ENCODE measurements around the gene RAMACL. TPM values are rescaled to one million over a fixed set of nuclear protein-coding genes. Genes with fewer than 3 reads are reported as not detected.
"Not testable (repeated sequence)": the region's sequence is repeated elsewhere in the genome, so short reads cannot be mapped to it uniquely, and the experiment has no call there.

Gene RAMACL
- total RNA-seq, 1 donor from 2014 or later: 0.20 TPM

- intact Hi-C loops (cut with micrococcal nuclease): not testable (repeated sequence)
Measured at GRCh38 chr6:166539011-166539385, 47.5 kb downstream of the RAMACL start.

GRCh38 chr6:166538297-166539010, 48.0 kb downstream of the RAMACL start:
- intact Hi-C loops (cut with micrococcal nuclease): no loop called here

- intact Hi-C loops (cut with micrococcal nuclease): no loop called here
Measured at GRCh38 chr6:166534658-166535406, 51.6 kb downstream of the RAMACL start.

- intact Hi-C loops (cut with micrococcal nuclease): no loop called here
Measured at GRCh38 chr6:166533205-166533824, 53.2 kb downstream of the RAMACL start.

Other genes with a start within 250 kb of the RAMACL start
- gene SFT2D1, start 244.1 kb downstream of the RAMACL start, total RNA-seq: 60.8 and 60.9 TPM in 2 replicates
- 30.0 and 32.7 TPM in 2 replicates for gene MPC1, start 203.7 kb downstream of the RAMACL start, total RNA-seq
- gene RPS6KA2, start 40.6 kb upstream of the RAMACL start, total RNA-seq: 1.9 and 2.4 TPM in 2 replicates

All from T-helper 2 cell treated with Interferon-gamma antibody and Interleukin-4, amounts not matched to agents 100 ng/mL and 5 ng/mL, for 36 hours (primary cell).